Stimulated activated CD4-positive, alpha-beta T cell treated with anti-CD3 and anti-CD28 coated beads, Interleukin-12 subunit alpha, Interleukin-12 subunit beta, amount 100 ng/mL, for 48 hours (primary cell): ENCODE measurements around the gene C1orf50.
"Not testable (repeated sequence)": the region's sequence is repeated elsewhere in the genome, so short reads cannot be mapped to it uniquely, and the experiment has no call there.

Source experiments
- DNase-seq, 3 donors: peaks; one replicate each; pipeline ENCODE4 v3.0.0-alpha.2; 2020; ENCODE audit warnings: low read depth in 2 of 3, low spot score in 1 of 3

The C1orf50 gene

GRCh38 chr1:42739753-42740700, 27.0 kb upstream of the C1orf50 start, which contains the start of gene CLDN19:
Gene CLDN19 (minus strand): TSS chr1:42740236. CDS start chr1:42740063, 173 bp downstream.
- no peak for DNase-seq

DNA sequence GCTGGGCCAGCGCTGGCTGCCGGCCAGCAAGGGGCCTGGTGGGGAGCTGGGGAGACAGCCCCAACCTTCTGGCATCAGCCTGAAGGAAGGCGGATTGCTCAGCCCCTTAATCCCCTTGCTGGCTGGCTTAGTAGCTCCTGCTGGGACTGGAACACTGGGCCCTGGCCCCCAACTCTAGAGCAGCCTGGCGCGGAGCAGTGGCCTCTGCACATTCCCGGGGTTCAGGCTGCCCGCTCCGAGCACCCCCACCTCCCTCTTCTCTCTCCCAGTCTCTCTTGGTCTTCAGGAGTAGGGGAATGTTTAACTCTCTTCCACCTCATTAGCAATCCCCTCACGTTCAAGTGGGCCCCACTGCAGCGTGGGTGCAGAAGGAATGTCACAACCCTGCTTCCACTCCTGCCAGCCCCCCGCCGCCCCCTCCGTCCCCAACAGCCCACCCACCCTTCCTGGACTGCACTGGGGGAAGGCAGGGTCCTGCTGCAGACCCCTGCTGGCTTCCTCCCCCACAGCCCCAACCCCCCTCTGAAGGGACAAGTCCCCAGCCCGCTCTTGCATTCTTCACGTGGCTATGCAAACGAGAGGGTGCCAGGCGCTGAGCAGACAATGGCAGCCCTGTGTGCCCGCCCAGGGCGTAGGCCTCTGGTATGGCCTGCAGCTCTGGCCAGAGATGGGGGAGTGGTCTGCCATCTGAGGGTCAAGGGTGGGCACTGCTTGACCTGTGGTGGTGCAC, 26.0 kb upstream of the C1orf50 start:
- no peak for DNase-seq

- no peak for DNase-seq
These were observed 25.3 kb upstream of the C1orf50 start for GRCh38 chr1:42741706-42742105.

DNA sequence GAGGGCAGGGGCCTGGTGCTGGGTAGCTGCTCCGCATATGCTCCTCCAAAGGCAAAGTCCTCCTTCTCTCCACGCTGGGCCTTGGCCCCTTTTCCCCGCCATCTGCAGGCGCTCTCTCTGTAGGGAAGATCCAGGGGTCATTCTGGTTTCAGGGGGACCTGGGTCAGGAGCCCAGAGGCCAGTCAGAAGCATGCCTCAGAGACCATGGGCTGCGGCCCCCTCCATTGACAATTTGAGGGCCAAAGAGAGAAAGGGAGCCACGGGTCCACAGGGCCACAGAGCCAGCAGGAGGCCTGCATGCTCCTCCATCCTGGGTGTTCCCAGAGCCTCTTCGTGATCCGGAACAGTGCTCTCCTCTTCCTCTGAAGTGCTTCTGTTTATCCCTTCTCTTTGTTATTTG, 24.9 kb upstream of the C1orf50 start:
- no peak for DNase-seq

DNA sequence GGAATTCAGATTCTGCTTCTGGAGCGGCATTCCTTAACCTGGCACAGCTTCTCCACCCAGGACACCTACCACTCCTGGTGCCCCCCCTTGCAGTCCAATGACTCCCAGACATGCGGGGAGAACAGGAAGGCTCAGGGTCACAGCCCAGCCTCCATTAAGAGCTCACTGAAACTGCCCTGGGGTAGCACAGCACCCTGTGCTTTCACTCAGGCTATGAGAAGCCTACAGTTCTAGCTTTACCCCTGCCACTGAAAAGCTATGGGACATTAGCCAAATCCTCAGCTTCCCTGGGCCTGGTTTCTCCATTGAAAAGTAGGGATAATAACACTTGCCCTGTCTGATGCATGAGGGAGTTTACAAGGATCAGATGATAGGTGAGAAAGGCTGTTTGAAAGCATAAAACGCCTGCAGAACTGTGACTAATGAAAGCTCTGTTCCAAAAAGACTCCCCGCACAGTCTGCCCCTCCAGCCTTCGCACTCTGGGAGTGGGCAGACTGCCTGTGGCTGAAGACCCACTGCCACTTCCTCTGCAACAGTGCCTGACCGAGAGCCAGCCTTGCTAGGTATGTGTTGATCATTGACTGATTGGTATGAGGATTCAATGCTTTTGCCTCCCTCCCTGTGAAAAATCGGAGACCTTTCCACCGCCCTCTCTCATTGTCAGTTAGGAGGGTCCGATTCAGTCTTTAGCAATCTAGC, 24.3 kb upstream of the C1orf50 start:
- no peak for DNase-seq

- no peak for DNase-seq
These were observed 23.5 kb upstream of the C1orf50 start for GRCh38 chr1:42743317-42744147.

DNA sequence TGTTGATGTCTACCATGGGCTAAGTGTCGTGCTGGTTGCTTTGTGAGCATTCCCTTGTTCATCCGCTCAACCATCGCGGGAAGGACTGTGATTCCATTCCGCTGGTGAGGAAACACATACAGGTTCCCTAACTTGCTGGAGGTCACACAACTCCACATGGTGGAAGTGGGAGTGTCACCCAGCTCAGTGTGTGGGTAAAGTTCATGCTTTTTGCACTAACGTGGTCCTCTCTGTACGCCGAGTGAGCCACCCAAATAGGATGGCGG, 23.0 kb upstream of the C1orf50 start:
- no peak for DNase-seq

- DNase-seq: no peak
These were observed 21.2 kb upstream of the C1orf50 start for GRCh38 chr1:42745851-42746250.

DNA sequence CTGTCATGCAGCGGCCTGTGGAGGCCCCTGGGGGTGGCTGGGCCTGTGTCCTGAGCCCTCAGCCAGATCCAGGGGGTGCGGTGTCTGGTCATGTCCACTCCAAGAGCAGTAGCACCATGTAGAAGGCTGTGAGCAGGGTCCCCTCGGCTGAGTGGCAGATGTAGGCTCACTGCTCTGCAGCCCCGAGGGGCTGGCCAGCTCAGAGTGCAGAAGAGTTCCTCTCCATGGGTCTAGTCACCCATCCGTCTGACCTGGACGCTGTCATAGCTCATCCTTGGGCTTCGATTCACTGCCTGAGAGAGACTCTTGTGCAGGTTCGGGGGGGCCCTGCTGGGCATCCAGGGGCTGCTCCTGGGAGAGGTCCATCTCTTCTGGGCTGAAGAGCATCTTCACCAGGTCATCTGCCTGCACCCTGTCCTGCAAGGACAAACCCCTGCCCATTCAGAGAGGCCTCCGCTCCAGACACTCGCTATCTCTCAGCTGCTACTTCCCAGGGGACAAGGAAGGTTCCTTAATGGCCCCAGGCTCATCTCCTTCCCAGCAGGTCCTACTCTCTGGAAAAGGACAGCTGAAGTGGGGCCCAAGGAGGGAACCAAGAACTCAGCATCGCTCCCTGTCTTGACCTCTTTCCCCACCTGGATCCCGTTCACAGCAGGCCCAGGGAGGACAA, 20.5 kb upstream of the C1orf50 start:
- DNase-seq: no peak

GRCh38 chr1:42747125-42747524, 19.9 kb upstream of the C1orf50 start:
- no peak for DNase-seq

- no peak for DNase-seq
These were observed 19.0 kb upstream of the C1orf50 start for GRCh38 chr1:42748021-42748420.

DNA sequence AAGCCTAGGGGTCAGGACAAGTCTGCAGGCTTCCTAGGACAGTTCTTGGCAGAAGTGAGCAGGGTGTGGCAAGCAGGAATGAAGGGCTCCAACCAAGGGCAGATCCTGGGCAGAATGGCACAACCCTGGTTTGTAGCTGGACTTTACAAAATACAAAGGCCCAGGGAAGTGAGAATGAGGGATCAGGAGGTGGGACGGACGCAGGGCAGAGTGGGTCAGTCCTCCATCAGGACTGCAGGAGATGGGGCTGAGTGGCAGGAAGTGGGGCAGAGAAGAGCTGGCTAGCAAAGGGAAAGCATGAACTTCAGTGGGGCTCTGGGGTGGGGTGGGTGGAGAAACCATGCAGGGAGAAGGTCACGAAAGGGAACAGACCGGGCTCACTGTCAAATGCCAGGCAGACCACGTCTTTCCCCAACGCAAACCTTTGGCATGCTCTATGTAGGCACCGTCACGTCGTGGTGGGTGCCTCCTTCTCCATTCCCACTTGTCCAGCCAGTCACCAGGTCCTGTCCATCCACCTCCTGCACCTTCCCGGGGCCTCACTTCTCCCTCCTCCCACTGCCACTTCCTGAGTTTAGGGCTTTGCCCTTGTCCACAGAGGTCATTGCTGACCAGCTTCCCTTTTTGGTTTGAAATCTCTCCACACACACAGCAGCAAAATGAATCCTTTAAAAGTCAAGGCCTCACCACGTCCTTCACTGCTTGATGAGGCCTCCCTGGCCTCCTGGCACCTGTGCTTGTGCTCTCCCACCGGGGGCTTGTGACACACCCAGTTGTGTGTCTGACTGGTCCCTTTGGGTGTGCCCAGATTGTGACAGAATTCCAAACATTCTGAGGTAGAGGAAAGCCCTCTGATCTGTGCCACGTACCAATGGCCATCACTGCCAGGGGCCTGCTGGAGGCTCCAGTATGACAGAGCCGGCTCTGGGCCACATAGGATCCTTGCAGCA, 18.3 kb upstream of the C1orf50 start:
- no peak for DNase-seq

DNA sequence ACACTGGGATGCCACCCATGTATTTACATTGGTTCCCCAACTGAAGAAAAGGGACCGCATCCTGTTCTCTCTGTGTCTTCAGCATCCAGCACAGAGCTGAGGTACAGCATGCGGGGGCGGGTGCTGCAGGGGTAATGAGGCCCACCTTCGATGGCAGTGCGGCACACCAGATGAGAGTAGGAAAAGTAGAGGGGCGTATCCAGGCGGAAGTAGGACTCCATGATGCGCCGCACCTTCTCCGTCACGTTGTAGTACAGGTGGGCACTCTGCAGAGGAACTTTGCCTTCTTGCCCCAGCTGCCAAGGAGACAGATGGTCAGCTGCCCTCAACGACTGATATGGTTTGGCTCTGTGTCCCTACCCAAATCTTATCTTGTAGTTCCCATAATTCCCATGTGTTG, 17.0 kb upstream of the C1orf50 start:
- DNase-seq: no peak

- not testable (repeated sequence) for DNase-seq
These were observed 15.5 kb upstream of the C1orf50 start for GRCh38 chr1:42751511-42752070.

DNA sequence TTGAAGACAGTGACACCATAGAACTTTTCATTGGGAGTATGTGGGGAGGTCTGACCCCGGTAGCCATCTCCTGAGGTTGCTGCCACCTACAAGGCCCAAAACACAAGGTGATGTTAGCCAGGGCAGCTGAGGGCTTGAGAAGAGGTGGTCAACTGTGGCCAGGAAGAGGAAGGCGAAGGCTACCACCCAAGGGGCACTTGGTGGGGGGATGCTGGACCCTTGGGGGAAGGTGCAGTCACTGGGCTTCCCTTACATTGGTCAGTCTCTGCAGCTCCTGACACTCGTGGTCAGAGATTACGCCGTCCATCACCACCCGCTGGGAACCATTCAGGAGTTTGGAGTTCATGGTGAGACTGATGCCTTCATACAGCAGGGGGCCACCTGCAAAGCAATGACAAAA, 14.8 kb upstream of the C1orf50 start:
- DNase-seq: no peak

DNA sequence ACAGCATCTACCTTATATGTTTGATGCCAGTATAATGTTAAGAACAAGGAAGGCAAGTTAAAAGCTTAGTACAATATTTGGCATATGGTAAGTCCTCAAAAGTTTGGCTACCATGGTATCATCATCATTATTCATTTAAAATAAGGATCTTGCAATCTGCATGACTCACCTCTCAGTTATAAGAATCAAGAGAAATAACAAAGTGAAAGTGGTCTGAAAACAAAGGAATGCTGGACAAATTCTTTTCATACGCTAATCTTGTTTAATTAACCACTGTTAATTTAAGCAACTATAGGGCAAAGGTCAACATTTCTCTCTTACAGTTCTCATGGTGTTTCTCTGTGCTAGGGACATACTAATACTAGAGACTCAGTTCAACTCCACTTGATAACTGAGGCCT, 14.0 kb upstream of the C1orf50 start:
- DNase-seq: no peak

GRCh38 chr1:42756956-42757891, 9.8 kb upstream of the C1orf50 start:
- DNase-seq: no peak

- no peak for DNase-seq
These were observed 9.2 kb upstream of the C1orf50 start for GRCh38 chr1:42757892-42758275.
